HCT116 (cell line): ENCODE results near the gene ALDH1A2. TPM values are rescaled to one million over a fixed set of nuclear protein-coding genes. Genes with fewer than 3 reads are reported as not detected.

ENCODE experiments used
- ATAC-seq: fragments of 200-7000 bp; cut with Tn5 transposase; 2 replicates; pipeline ENCODE4 v1.9.1; 2020; ENCODE audit warnings: mild to moderate bottlenecking, moderate library complexity
- BruUV-seq: library from RNA; stranded (reverse); fragments of 400-500 nt; replicated peaks from 2 replicates; lab custom pipeline; 2021; lab: Mats Ljungman, UMichigan
- CTCF ChIA-PET: fragments of 300-600 bp; sonication (Branson Sonifier 250); formaldehyde crosslinking; loops from one replicate; lab custom pipeline; 2021; ENCODE audit warnings: antibody characterized with exemption; lab: Charles Lee
- POLR2A ChIA-PET: fragments of 300-600, 350-600 bp; sonication (Branson Sonifier 250); formaldehyde crosslinking; loops from one replicate; lab custom pipeline; 2021; ENCODE audit warnings: antibody characterized with exemption; lab: Charles Lee
- RAD21 ChIA-PET, 2 experiments: fragments of 300-600 bp; sonication (Branson Sonifier 250); formaldehyde crosslinking; loops; one replicate each; lab custom pipeline; 2023; ENCODE audit warnings: low total read pairs in 2 of 2; ENCODE audit not compliant: uncharacterized antibody in 2 of 2, unreplicated experiment in 2 of 2, low non-redundant PET in 1 of 2; lab: Charles Lee
- DNase-seq: peaks from one replicate; pipeline ENCODE4 v3.0.0-alpha.2; 2010; ENCODE audit warnings: low read depth, low spot score
- H2AFZ ChIP-seq: fragments of 200-600 bp; shearing (Covaris generic), sonication (generic); 2 replicates; pipeline ENCODE4 v1.6.1; 2017; ENCODE audit warnings: low read depth, mixed run types, mixed read lengths, antibody characterized with exemption, low read length; ENCODE audit not compliant: poor library complexity, severe bottlenecking
- H3K27ac ChIP-seq: 2 replicates; pipeline ENCODE4 v1.5.1; 2012; ENCODE audit warnings: low read depth, low read length
- H3K27me3 ChIP-seq: fragments of 200-600 bp; sonication (generic); 2 replicates; pipeline ENCODE4 v1.6.1; 2016; ENCODE audit warnings: mixed run types, low read length, mixed read lengths; ENCODE audit not compliant: insufficient read depth
- H3K36me3 ChIP-seq, 2 experiments: fragments of 200-500 bp in 1 of 2; fragments of 200-600 bp in 1 of 2; sonication (Bioruptor generic) in 1 of 2; sonication (generic) in 1 of 2; 2 replicates each; pipeline versions ENCODE4 v1.5.1 to v1.6.1; 2014 to 2016; ENCODE audit warnings: low read length in 2 of 2, inconsistent platforms in 1 of 2, mixed read lengths in 1 of 2, mixed run types in 1 of 2; ENCODE audit not compliant: insufficient read depth in 2 of 2, control insufficient read depth in 1 of 2
- H3K4me1 ChIP-seq, 2 experiments: fragments of 200-600 bp in 1 of 2; sonication (generic) in 1 of 2; 2 replicates each; pipeline versions ENCODE4 v1.5.1 to v1.6.1; 2012 to 2017; ENCODE audit warnings: low read length in 2 of 2, inconsistent platforms in 1 of 2, mild to moderate bottlenecking in 1 of 2, mixed read lengths in 1 of 2, mixed run types in 1 of 2, moderate library complexity in 1 of 2; ENCODE audit not compliant: insufficient read depth in 2 of 2, control insufficient read depth in 1 of 2
- H3K4me2 ChIP-seq: fragments of 200-600 bp; sonication (generic); 2 replicates; pipeline ENCODE4 v1.6.1; 2017; ENCODE audit warnings: mixed run types, low read length, mixed read lengths
- H3K4me3 ChIP-seq, 2 experiments: fragments of 200-600 bp in 1 of 2; sonication (generic) in 1 of 2; replicated peaks in 1 of 2; 2 replicates each; pipeline ENCODE4 v1.5.1; 2011 to 2016; ENCODE audit warnings: low read length in 2 of 2, control low read depth in 1 of 2, low read depth in 1 of 2, mild to moderate bottlenecking in 1 of 2, mixed read lengths in 1 of 2, mixed run types in 1 of 2
- H3K79me2 ChIP-seq: fragments of 200-600 bp; sonication (generic); 2 replicates; pipeline ENCODE4 v1.6.1; 2017; ENCODE audit warnings: mild to moderate bottlenecking, mixed run types, low read length, moderate library complexity, mixed read lengths; ENCODE audit not compliant: insufficient read depth
- H3K9ac ChIP-seq: fragments of 200-600 bp; sonication (generic); 2 replicates; pipeline ENCODE4 v1.6.1; 2016; ENCODE audit warnings: low read length, mixed read lengths
- H3K9me2 ChIP-seq: fragments of 200-600 bp; sonication (generic), shearing (Covaris generic); 2 replicates; pipeline ENCODE4 v1.6.1; 2017; ENCODE audit warnings: mixed run types, mild to moderate bottlenecking, moderate library complexity; ENCODE audit not compliant: insufficient read depth
- H3K9me3 ChIP-seq, 2 experiments: fragments of 200-500 bp in 1 of 2; fragments of 200-600 bp in 1 of 2; sonication (Bioruptor generic) in 1 of 2; sonication (generic) in 1 of 2; 2 replicates each; pipeline ENCODE4 v1.6.1; 2014 to 2017; ENCODE audit warnings: low read length in 2 of 2, mixed read lengths in 2 of 2, inconsistent platforms in 1 of 2, low read depth in 1 of 2, mild to moderate bottlenecking in 1 of 2, mixed run types in 1 of 2, moderate library complexity in 1 of 2; ENCODE audit not compliant: control insufficient read depth in 1 of 2, insufficient read depth in 1 of 2
- H4K20me1 ChIP-seq: fragments of 200-600 bp; sonication (generic), shearing (Covaris generic); 2 replicates; pipeline ENCODE4 v1.6.1; 2017; ENCODE audit warnings: mixed run types, mild to moderate bottlenecking, moderate library complexity; ENCODE audit not compliant: insufficient read depth
- CBX3 ChIP-seq: IDR thresholded peaks from 2 replicates; pipeline ENCODE4 v1.6.1; 2012; ENCODE audit warnings: low read depth
- CEBPB ChIP-seq: IDR thresholded peaks from 2 replicates; pipeline ENCODE4 v1.6.1; 2012; ENCODE audit warnings: low read depth
- CTCF ChIP-seq, 3 experiments: fragments of 200-600 bp in 1 of 3; sonication (generic) in 1 of 3; IDR thresholded peaks in 2 of 3; conservative IDR thresholded peaks in 1 of 3; 2 replicates each; pipeline ENCODE4 v1.5.1; 2012 to 2017; ENCODE audit warnings: low read depth in 2 of 3, low read length in 2 of 3, antibody characterized with exemption in 1 of 3, borderline replicate concordance in 1 of 3, control low read depth in 1 of 3, mild to moderate bottlenecking in 1 of 3, mixed read lengths in 1 of 3, mixed run types in 1 of 3, moderate library complexity in 1 of 3; ENCODE audit not compliant: insufficient read depth in 1 of 3
- ELF1 ChIP-seq: IDR thresholded peaks from 2 replicates; pipeline ENCODE4 v1.6.1; 2012; ENCODE audit warnings: low read depth, borderline replicate concordance
- JUND ChIP-seq: IDR thresholded peaks from 2 replicates; pipeline ENCODE4 v1.6.1; 2012
- POLR2A ChIP-seq: IDR thresholded peaks from 2 replicates; pipeline ENCODE4 v1.7.0; 2011; ENCODE audit warnings: borderline replicate concordance; ENCODE audit not compliant: insufficient read depth, insufficient read length; ENCODE audit errors: extremely low read depth
- POLR2AphosphoS5 ChIP-seq: IDR thresholded peaks from 2 replicates; pipeline ENCODE4 v1.6.1; 2011; ENCODE audit warnings: mild to moderate bottlenecking, low read depth, low read length, moderate library complexity
- RAD21 ChIP-seq: IDR thresholded peaks from 2 replicates; pipeline ENCODE4 v1.6.1; 2012; ENCODE audit warnings: low read depth, mild to moderate bottlenecking
- REST ChIP-seq: IDR thresholded peaks from 2 replicates; pipeline ENCODE4 v1.6.1; 2012; ENCODE audit warnings: low read depth
- SIN3A ChIP-seq: IDR thresholded peaks from 2 replicates; pipeline ENCODE4 v1.6.1; 2012; ENCODE audit warnings: low read depth
- SRF ChIP-seq: IDR thresholded peaks from 2 replicates; pipeline ENCODE4 v1.6.1; 2012; ENCODE audit warnings: low read depth
- TCF7L2 ChIP-seq: IDR thresholded peaks from 2 replicates; pipeline ENCODE4 v1.7.0; 2011; ENCODE audit warnings: borderline replicate concordance, inconsistent platforms; ENCODE audit not compliant: insufficient read depth, insufficient read length; ENCODE audit errors: extremely low read depth
- ZFX ChIP-seq: fragments of 450-650 bp; IDR thresholded peaks from 2 replicates; pipeline ENCODE4 v1.6.1; 2017
- ZNF274 ChIP-seq: fragments of 200-500 bp; sonication (Bioruptor generic); IDR thresholded peaks from 2 replicates; pipeline ENCODE4 v1.6.1; 2014; ENCODE audit warnings: mild to moderate bottlenecking, low read depth, low read length, inconsistent platforms
- intact Hi-C: fragments of 100-400 bp; cut with micrococcal nuclease; formaldehyde crosslinking; loops from 2 replicates; pipeline ENCODE4 v1.10.0; 2022
- total RNA-seq: library from RNA; stranded (reverse); gene quantifications from one replicate; pipeline ENCODE4 v1.2.1, GENCODE V29; 2021; ENCODE audit not compliant: unreplicated experiment

ALDH1A2 gene
- total RNA-seq, 1 experiment from 2014 or later, result 1.7 TPM

- TF ChIP-seq CTCF (IDR thresholded peaks at IDR 0.05 in 2 of 3, conservative IDR thresholded peaks at IDR 0.05 in 1 of 3; ENCODE audit: borderline replicate concordance in 1 of 3, insufficient read depth in 1 of 3, low read depth in 2 of 3, low read length in 2 of 3) (no peak), ZNF274 (no peak)
- TF ChIP-seq, all 23 proteins: peak for 0
Measured at GRCh38 chr15:58074452-58074851, 8.9 kb upstream of the ALDH1A2 start (continued).

GRCh38 chr15:58070801-58071418 lies 5.4 kb upstream of the ALDH1A2 start:
- Histone ChIP-seq H3K4me1 (peaks cover 0 to 7% of the 10 kb centered on the region in 2 experiments; a peak in 1 of 4 replicates), H3K4me3 (no peak overlapping the region), H3K9me2 (no peaks in the 10 kb centered on the region), H3K27ac (no peak overlapping the region), H3K79me2 (no peaks in the 10 kb centered on the region), H3K27me3 (no peaks in the 10 kb centered on the region), H4K20me1 (no peaks in the 10 kb centered on the region), H3K4me2 (no peak overlapping the region), H3K9me3 (no peaks in the 10 kb centered on the region), H2AFZ (peak overlapping the region; percentile 89), H3K9ac (no peak overlapping the region), H3K36me3 (no peaks in the 10 kb centered on the region)
- ChIA-PET POLR2A (interaction anchor here (1.2 kb wide), 1 partner anchor 320 kb away, joined by 4 read pairs; no protein-coding TSS in a partner anchor), CTCF (interaction anchor here (0.6 to 5.1 kb wide), 47 partner anchors 9 to 1458 kb away, joined by 3 to 125 read pairs (median 5); partner anchors contain the start of gene POLR2M), RAD21 (interaction anchor here (0.5 to 1.3 kb wide), 8 partner anchors 24 to 511 kb away, joined by 3 to 10 read pairs (median 5); no protein-coding TSS in a partner anchor)
- intact Hi-C loops, result loop anchor here (1.0 to 10.0 kb wide), 5 partner anchors 205 to 726 kb away; no protein-coding TSS in a partner anchor
- ATAC-seq (peak; percentile 54; the same call in 1 of the 2 replicates), DNase-seq (peak; percentile 57)
- BruUV-seq, result no TSS peak
- TF ChIP-seq CEBPB (no peak), TCF7L2 (no peak), RAD21 (peak; percentile 89), SRF (no peak), POLR2A (no peak), CBX3 (0 out of 2 replicates have a peak, but pooled peaks have one; percentile 18), CTCF (IDR thresholded peaks at IDR 0.05 in 2 of 3, conservative IDR thresholded peaks at IDR 0.05 in 1 of 3; ENCODE audit: borderline replicate concordance in 1 of 3, insufficient read depth in 1 of 3, low read depth in 2 of 3, low read length in 2 of 3) (peak; percentile 81 to 97 (median 88)), ZFX (no peak), JUND (no peak), POLR2AphosphoS5 (no peak), REST (no peak), ELF1 (no peak), SIN3A (no peak)
